Germinal center (tissue), 1 donor: Measurements from ENCODE around the gene RBMS1.

Source experiments
- DNase-seq: peaks from one replicate; pipeline ENCODE4 v3.0.0; 2012; ENCODE audit warnings: mixed read lengths, low spot score

The RBMS1 gene

GRCh38 chr2:160251569-160251968 is 242.0 kb downstream of the RBMS1 start:
- no peak for DNase-seq

GRCh38 chr2:160249876-160250275 is 243.7 kb downstream of the RBMS1 start:
- DNase-seq: no peak

GRCh38 chr2:160247296-160248035 is 246.1 kb downstream of the RBMS1 start:
- no peak for DNase-seq

GRCh38 chr2:160246356-160246755 is 247.3 kb downstream of the RBMS1 start:
- DNase-seq: no peak

- DNase-seq: no peak
Observed at GRCh38 chr2:160245614-160246155, 247.9 kb downstream of the RBMS1 start.

GRCh38 chr2:160242893-160243564 is 250.6 kb downstream of the RBMS1 start:
- DNase-seq: no peak

- DNase-seq: no peak
Observed at GRCh38 chr2:160241251-160242137, 252.1 kb downstream of the RBMS1 start.

GRCh38 chr2:160239436-160239835 is 254.2 kb downstream of the RBMS1 start:
- no peak for DNase-seq

GRCh38 chr2:160238392-160238791 is 255.2 kb downstream of the RBMS1 start:
- no peak for DNase-seq

GRCh38 chr2:160232905-160233475 is 260.6 kb downstream of the RBMS1 start:
- DNase-seq: no peak

- no peak for DNase-seq
Observed at GRCh38 chr2:160229591-160229990, 264.0 kb downstream of the RBMS1 start.

GRCh38 chr2:160228141-160228917 is 265.3 kb downstream of the RBMS1 start:
- DNase-seq: no peak

- no peak for DNase-seq
Observed at GRCh38 chr2:160227293-160227915, 266.2 kb downstream of the RBMS1 start.

GRCh38 chr2:160226367-160226766 is 267.2 kb downstream of the RBMS1 start:
- no peak for DNase-seq

GRCh38 chr2:160225722-160226121 is 267.9 kb downstream of the RBMS1 start:
- no peak for DNase-seq

GRCh38 chr2:160224507-160224906 is 269.1 kb downstream of the RBMS1 start:
- DNase-seq: no peak

GRCh38 chr2:160224060-160224459 is 269.5 kb downstream of the RBMS1 start:
- DNase-seq: no peak

GRCh38 chr2:160223560-160223959 is 270.0 kb downstream of the RBMS1 start:
- DNase-seq: no peak

- no peak for DNase-seq
Observed at GRCh38 chr2:160222546-160223283, 270.9 kb downstream of the RBMS1 start.
